HCT116 (cell line): ENCODE data around the gene UBE2E3. TPM values are rescaled to one million over a fixed set of nuclear protein-coding genes. Genes with fewer than 3 reads are reported as not detected.

Source experiments
- ATAC-seq: fragments of 200-7000 bp; cut with Tn5 transposase; 2 replicates; pipeline ENCODE4 v1.9.1; 2020; ENCODE audit warnings: mild to moderate bottlenecking, moderate library complexity
- BruUV-seq: library from RNA; stranded (reverse); fragments of 400-500 nt; replicated peaks from 2 replicates; lab custom pipeline; 2021; lab: Mats Ljungman, UMichigan
- CTCF ChIA-PET: fragments of 300-600 bp; sonication (Branson Sonifier 250); formaldehyde crosslinking; loops from one replicate; lab custom pipeline; 2021; ENCODE audit warnings: antibody characterized with exemption; lab: Charles Lee
- POLR2A ChIA-PET: fragments of 300-600, 350-600 bp; sonication (Branson Sonifier 250); formaldehyde crosslinking; loops from one replicate; lab custom pipeline; 2021; ENCODE audit warnings: antibody characterized with exemption; lab: Charles Lee
- RAD21 ChIA-PET, 2 experiments: fragments of 300-600 bp; sonication (Branson Sonifier 250); formaldehyde crosslinking; loops; one replicate each; lab custom pipeline; 2023; ENCODE audit warnings: low total read pairs in 2 of 2; ENCODE audit not compliant: uncharacterized antibody in 2 of 2, unreplicated experiment in 2 of 2, low non-redundant PET in 1 of 2; lab: Charles Lee
- DNase-seq: peaks from one replicate; pipeline ENCODE4 v3.0.0-alpha.2; 2010; ENCODE audit warnings: low read depth, low spot score
- H2AFZ ChIP-seq: fragments of 200-600 bp; shearing (Covaris generic), sonication (generic); 2 replicates; pipeline ENCODE4 v1.6.1; 2017; ENCODE audit warnings: low read depth, mixed run types, mixed read lengths, antibody characterized with exemption, low read length; ENCODE audit not compliant: poor library complexity, severe bottlenecking
- H3K27ac ChIP-seq: 2 replicates; pipeline ENCODE4 v1.5.1; 2012; ENCODE audit warnings: low read depth, low read length
- H3K27me3 ChIP-seq: fragments of 200-600 bp; sonication (generic); 2 replicates; pipeline ENCODE4 v1.6.1; 2016; ENCODE audit warnings: mixed run types, low read length, mixed read lengths; ENCODE audit not compliant: insufficient read depth
- H3K36me3 ChIP-seq, 2 experiments: fragments of 200-500 bp in 1 of 2; fragments of 200-600 bp in 1 of 2; sonication (Bioruptor generic) in 1 of 2; sonication (generic) in 1 of 2; 2 replicates each; pipeline versions ENCODE4 v1.5.1 to v1.6.1; 2014 to 2016; ENCODE audit warnings: low read length in 2 of 2, inconsistent platforms in 1 of 2, mixed read lengths in 1 of 2, mixed run types in 1 of 2; ENCODE audit not compliant: insufficient read depth in 2 of 2, control insufficient read depth in 1 of 2
- H3K4me1 ChIP-seq, 2 experiments: fragments of 200-600 bp in 1 of 2; sonication (generic) in 1 of 2; 2 replicates each; pipeline versions ENCODE4 v1.5.1 to v1.6.1; 2012 to 2017; ENCODE audit warnings: low read length in 2 of 2, inconsistent platforms in 1 of 2, mild to moderate bottlenecking in 1 of 2, mixed read lengths in 1 of 2, mixed run types in 1 of 2, moderate library complexity in 1 of 2; ENCODE audit not compliant: insufficient read depth in 2 of 2, control insufficient read depth in 1 of 2
- H3K4me2 ChIP-seq: fragments of 200-600 bp; sonication (generic); 2 replicates; pipeline ENCODE4 v1.6.1; 2017; ENCODE audit warnings: mixed run types, low read length, mixed read lengths
- H3K4me3 ChIP-seq, 2 experiments: fragments of 200-600 bp in 1 of 2; sonication (generic) in 1 of 2; replicated peaks in 1 of 2; 2 replicates each; pipeline ENCODE4 v1.5.1; 2011 to 2016; ENCODE audit warnings: low read length in 2 of 2, control low read depth in 1 of 2, low read depth in 1 of 2, mild to moderate bottlenecking in 1 of 2, mixed read lengths in 1 of 2, mixed run types in 1 of 2
- H3K79me2 ChIP-seq: fragments of 200-600 bp; sonication (generic); 2 replicates; pipeline ENCODE4 v1.6.1; 2017; ENCODE audit warnings: mild to moderate bottlenecking, mixed run types, low read length, moderate library complexity, mixed read lengths; ENCODE audit not compliant: insufficient read depth
- H3K9ac ChIP-seq: fragments of 200-600 bp; sonication (generic); 2 replicates; pipeline ENCODE4 v1.6.1; 2016; ENCODE audit warnings: low read length, mixed read lengths
- H3K9me2 ChIP-seq: fragments of 200-600 bp; sonication (generic), shearing (Covaris generic); 2 replicates; pipeline ENCODE4 v1.6.1; 2017; ENCODE audit warnings: mixed run types, mild to moderate bottlenecking, moderate library complexity; ENCODE audit not compliant: insufficient read depth
- H3K9me3 ChIP-seq, 2 experiments: fragments of 200-500 bp in 1 of 2; fragments of 200-600 bp in 1 of 2; sonication (Bioruptor generic) in 1 of 2; sonication (generic) in 1 of 2; 2 replicates each; pipeline ENCODE4 v1.6.1; 2014 to 2017; ENCODE audit warnings: low read length in 2 of 2, mixed read lengths in 2 of 2, inconsistent platforms in 1 of 2, low read depth in 1 of 2, mild to moderate bottlenecking in 1 of 2, mixed run types in 1 of 2, moderate library complexity in 1 of 2; ENCODE audit not compliant: control insufficient read depth in 1 of 2, insufficient read depth in 1 of 2
- H4K20me1 ChIP-seq: fragments of 200-600 bp; sonication (generic), shearing (Covaris generic); 2 replicates; pipeline ENCODE4 v1.6.1; 2017; ENCODE audit warnings: mixed run types, mild to moderate bottlenecking, moderate library complexity; ENCODE audit not compliant: insufficient read depth
- CTCF ChIP-seq, 3 experiments: fragments of 200-600 bp in 1 of 3; sonication (generic) in 1 of 3; IDR thresholded peaks in 2 of 3; conservative IDR thresholded peaks in 1 of 3; 2 replicates each; pipeline ENCODE4 v1.5.1; 2012 to 2017; ENCODE audit warnings: low read depth in 2 of 3, low read length in 2 of 3, antibody characterized with exemption in 1 of 3, borderline replicate concordance in 1 of 3, control low read depth in 1 of 3, mild to moderate bottlenecking in 1 of 3, mixed read lengths in 1 of 3, mixed run types in 1 of 3, moderate library complexity in 1 of 3; ENCODE audit not compliant: insufficient read depth in 1 of 3
- EGR1 ChIP-seq: IDR thresholded peaks from 2 replicates; pipeline ENCODE4 v1.6.1; 2012; ENCODE audit warnings: low read depth
- ELF1 ChIP-seq: IDR thresholded peaks from 2 replicates; pipeline ENCODE4 v1.6.1; 2012; ENCODE audit warnings: low read depth, borderline replicate concordance
- EZH2phosphoT487 ChIP-seq: fragments of 200-600 bp; IDR thresholded peaks from 2 replicates; pipeline ENCODE4 v1.6.1; 2018; ENCODE audit warnings: antibody characterized with exemption, borderline replicate concordance
- POLR2A ChIP-seq: IDR thresholded peaks from 2 replicates; pipeline ENCODE4 v1.7.0; 2011; ENCODE audit warnings: borderline replicate concordance; ENCODE audit not compliant: insufficient read depth, insufficient read length; ENCODE audit errors: extremely low read depth
- POLR2AphosphoS5 ChIP-seq: IDR thresholded peaks from 2 replicates; pipeline ENCODE4 v1.6.1; 2011; ENCODE audit warnings: mild to moderate bottlenecking, low read depth, low read length, moderate library complexity
- SIN3A ChIP-seq: IDR thresholded peaks from 2 replicates; pipeline ENCODE4 v1.6.1; 2012; ENCODE audit warnings: low read depth
- SP1 ChIP-seq: IDR thresholded peaks from 2 replicates; pipeline ENCODE4 v1.6.1; 2012; ENCODE audit warnings: low read depth
- YY1 ChIP-seq: IDR thresholded peaks from 2 replicates; pipeline ENCODE4 v1.6.1; 2011; ENCODE audit warnings: low read length, low read depth, moderate library complexity, mild to moderate bottlenecking; ENCODE audit not compliant: insufficient replicate concordance; ENCODE audit errors: extremely low read depth
- ZFX ChIP-seq: fragments of 450-650 bp; IDR thresholded peaks from 2 replicates; pipeline ENCODE4 v1.6.1; 2017
- intact Hi-C: fragments of 100-400 bp; cut with micrococcal nuclease; formaldehyde crosslinking; loops from 2 replicates; pipeline ENCODE4 v1.10.0; 2022
- total RNA-seq: library from RNA; stranded (reverse); gene quantifications from one replicate; pipeline ENCODE4 v1.2.1, GENCODE V29; 2021; ENCODE audit not compliant: unreplicated experiment
- TF ChIP-seq, protein P1 (sequence below): IDR thresholded peaks from 2 replicates; pipeline ENCODE4 v1.6.1; 2012; ENCODE audit warnings: low read depth
- TF ChIP-seq, protein P2 (sequence below): IDR thresholded peaks from 2 replicates; pipeline ENCODE4 v1.6.1; 2012

The UBE2E3 gene
- total RNA-seq, 1 experiment from 2014 or later: 64.2 TPM

DNA sequence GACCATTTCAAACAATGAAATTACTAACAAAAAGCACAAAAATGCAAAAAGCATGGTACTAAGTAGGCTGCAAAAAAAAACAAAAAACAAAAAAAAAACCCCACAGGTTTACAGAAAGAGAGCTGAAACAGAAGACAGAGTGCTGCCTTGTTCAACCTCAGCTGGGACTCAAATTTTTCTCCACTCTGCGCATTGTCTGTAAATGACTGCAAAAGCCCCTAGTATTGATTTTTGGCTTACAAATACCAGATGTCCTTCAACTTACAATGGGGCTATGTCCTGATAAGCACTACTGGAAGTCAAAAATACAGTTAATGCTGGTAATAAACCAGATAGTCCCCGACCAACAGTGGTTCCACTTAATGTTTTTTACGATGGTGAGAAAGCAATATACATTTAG, 42.2 kb downstream of the UBE2E3 start:
- intact Hi-C loops: no loop called here
- no peaks in the 10 kb centered on the region for H3K9me3 ChIP-seq
- H3K4me2 ChIP-seq: no peak overlapping the region
- TF ChIP-seq POLR2A (no peak), SIN3A (no peak), ZFX (no peak), EGR1 (no peak), YY1 (no peak), CTCF (IDR thresholded peaks at IDR 0.05 in 2 of 3, conservative IDR thresholded peaks at IDR 0.05 in 1 of 3; ENCODE audit: borderline replicate concordance in 1 of 3, insufficient read depth in 1 of 3, low read depth in 2 of 3, low read length in 2 of 3) (no peak), POLR2AphosphoS5 (no peak), EZH2phosphoT487 (no peak), SP1 (no peak), ELF1 (no peak)
- TF ChIP-seq, protein P1, sequence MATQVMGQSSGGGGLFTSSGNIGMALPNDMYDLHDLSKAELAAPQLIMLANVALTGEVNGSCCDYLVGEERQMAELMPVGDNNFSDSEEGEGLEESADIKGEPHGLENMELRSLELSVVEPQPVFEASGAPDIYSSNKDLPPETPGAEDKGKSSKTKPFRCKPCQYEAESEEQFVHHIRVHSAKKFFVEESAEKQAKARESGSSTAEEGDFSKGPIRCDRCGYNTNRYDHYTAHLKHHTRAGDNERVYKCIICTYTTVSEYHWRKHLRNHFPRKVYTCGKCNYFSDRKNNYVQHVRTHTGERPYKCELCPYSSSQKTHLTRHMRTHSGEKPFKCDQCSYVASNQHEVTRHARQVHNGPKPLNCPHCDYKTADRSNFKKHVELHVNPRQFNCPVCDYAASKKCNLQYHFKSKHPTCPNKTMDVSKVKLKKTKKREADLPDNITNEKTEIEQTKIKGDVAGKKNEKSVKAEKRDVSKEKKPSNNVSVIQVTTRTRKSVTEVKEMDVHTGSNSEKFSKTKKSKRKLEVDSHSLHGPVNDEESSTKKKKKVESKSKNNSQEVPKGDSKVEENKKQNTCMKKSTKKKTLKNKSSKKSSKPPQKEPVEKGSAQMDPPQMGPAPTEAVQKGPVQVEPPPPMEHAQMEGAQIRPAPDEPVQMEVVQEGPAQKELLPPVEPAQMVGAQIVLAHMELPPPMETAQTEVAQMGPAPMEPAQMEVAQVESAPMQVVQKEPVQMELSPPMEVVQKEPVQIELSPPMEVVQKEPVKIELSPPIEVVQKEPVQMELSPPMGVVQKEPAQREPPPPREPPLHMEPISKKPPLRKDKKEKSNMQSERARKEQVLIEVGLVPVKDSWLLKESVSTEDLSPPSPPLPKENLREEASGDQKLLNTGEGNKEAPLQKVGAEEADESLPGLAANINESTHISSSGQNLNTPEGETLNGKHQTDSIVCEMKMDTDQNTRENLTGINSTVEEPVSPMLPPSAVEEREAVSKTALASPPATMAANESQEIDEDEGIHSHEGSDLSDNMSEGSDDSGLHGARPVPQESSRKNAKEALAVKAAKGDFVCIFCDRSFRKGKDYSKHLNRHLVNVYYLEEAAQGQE: no peak
- TF ChIP-seq, protein P2, sequence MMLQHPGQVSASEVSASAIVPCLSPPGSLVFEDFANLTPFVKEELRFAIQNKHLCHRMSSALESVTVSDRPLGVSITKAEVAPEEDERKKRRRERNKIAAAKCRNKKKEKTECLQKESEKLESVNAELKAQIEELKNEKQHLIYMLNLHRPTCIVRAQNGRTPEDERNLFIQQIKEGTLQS: no peak
- no peak overlapping the region for H2AFZ ChIP-seq
- CTCF ChIA-PET: no interaction called here
- ATAC-seq (no peak), DNase-seq (no peak)
- POLR2A ChIA-PET: no interaction called here
- no peaks in the 10 kb centered on the region for H3K27me3 ChIP-seq
- no peaks in the 10 kb centered on the region for H3K36me3 ChIP-seq
- H3K4me1 ChIP-seq: no peaks in the 10 kb centered on the region
- no TSS peak for BruUV-seq
- peaks cover 83% of the 10 kb centered on the region for H3K79me2 ChIP-seq
- H3K9ac ChIP-seq: no peak overlapping the region
- H3K9me2 ChIP-seq: no peaks in the 10 kb centered on the region
- no peak overlapping the region for H3K27ac ChIP-seq
- RAD21 ChIA-PET: no interaction called here
- peaks cover 6% of the 10 kb centered on the region; the same call in 1 of the 2 replicates for H4K20me1 ChIP-seq
- H3K4me3 ChIP-seq: no peak overlapping the region
